Fibroblast of upper back skin (primary cell): ENCODE measurements around the gene MYO7B.
A peak's percentile ranks its signal among the peaks of the same experiment; 100 is the strongest.

Experiments
- DNase-seq: peaks from one replicate; pipeline ENCODE4 v3.0.0-alpha.2; 2013

Gene MYO7B

DNA sequence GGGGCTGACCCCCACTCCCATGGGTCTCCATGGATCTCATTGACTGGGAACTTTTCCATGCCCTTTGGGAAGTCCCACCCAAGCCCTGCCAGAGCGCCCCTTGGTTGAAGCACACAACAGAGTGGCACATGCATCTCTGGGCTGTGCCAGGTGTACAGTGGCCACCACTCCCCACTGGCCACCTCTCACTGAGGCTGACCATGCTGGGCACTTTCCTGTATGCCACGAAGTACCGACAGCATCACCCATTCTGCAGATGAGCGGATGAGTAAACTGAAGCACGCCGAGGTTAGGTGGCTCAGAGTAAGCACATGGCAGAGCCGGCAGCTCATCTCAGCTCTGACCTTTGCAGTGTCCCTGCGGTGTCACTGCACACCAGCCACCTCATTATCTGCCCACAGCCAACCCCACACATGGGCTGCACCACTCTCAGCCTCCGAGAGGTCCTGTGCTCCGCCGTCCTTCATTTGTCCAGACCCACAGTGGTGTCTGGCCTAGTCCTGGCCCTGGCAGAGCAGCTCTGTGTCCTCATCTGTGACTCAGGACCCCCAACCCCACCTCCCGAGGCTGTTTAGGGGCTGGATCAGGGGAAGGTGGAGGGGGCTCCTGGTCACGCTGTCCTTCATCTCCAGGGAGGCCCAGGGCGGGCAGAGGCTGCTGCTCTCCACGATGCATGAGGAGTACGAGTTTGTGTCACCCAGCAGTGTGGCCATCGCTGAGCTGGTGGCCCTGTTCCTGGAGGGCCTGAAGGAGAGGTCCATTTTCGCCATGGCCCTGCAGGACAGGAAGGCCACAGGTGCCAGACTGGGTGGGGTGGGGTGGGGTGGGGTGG is 92.5 kb downstream of the MYO7B start:
- no peak for DNase-seq

DNA sequence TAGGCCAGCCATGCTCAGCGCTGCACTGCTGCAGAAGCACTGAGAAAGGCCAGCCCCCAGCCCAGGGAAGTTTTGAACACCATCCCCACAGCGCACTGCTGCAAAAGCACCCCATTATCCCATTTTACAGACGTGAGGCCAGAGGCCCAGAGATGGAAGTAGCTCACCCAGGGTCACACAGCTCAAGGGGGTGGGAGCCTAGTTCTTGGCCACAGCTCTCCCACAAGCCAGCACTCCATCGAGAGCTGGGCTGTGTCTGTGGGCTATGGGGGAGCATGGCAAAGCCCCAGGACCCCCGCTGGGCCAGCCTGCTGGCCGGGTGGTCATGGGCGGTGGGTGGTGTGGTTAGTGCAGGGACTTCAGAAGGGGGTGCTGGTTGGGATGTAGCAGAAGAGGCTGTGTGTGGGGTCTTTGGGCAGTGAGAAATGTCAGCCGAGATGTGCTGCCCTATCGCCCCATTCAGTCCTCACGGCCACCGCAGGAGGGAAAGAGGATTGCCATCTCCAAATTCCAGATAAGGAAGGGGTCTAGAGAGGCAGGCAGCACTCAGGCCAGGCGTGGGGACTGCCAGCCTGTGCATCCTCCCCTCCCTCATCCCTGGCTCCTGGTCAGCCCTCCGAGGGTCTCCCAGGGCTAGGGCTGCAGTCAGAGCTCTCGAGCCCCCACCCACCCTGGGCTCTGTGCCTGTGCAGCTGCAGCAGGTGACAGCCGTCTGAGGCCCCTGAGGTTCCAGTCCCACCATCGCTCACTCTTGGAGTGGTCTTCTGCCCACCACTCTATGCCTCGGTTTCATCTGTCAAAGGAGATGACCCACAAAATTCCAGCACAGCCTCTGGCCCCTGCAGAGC is 93.5 kb downstream of the MYO7B start:
- no peak for DNase-seq

DNA sequence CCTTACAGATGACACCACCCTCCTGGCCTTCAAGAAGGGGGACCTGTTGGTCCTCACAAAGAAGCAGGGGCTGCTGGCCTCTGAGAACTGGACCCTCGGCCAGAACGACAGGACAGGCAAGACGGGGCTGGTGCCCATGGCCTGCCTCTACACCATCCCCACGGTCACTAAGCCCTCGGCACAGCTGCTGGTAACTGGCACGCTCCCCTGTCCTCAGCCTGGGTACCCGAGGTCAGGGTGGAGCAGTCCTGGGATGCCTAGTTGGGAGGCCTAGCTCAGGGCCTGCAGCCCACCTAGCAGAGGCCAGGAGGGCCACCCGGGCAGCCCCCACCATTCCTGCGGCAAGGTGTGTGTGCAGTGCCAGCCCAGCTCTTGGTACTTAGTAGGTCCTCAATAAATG is 94.2 kb downstream of the MYO7B start:
- no peak for DNase-seq

DNA sequence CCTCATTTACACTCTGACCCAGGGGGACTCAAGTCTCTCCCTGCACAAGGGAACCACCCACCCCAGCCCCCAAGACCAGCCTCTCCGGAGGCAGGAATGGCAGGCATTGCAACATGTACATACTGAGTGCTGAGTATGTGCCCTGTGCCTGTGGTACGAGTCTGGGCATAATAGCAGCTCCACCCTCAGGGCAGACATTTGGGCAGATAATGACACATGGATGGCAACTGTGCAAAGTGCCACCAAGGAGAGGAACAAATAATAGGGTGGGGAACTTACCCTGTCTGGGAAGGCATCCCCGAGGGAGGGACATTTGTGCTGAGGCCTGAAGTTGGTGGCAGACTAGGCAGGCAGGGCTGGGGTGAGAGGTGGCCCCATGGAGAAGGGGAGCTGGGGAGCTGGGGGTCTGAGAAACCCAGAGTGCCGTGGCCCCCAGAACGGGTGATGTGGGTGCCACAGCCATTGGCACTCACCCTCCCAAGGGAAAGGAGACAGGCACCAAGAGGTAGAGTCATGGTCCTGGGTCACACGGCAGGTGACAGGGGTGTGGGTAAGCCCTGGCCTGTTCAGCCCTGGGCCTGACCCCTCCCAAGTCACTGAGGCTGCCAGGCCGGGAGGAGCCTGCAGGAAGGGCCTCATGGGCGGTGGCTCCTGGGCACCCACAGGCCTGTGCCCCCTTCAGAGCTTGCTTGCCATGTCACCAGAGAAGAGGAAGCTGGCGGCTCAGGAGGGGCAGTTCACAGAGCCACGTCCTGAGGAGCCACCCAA is 94.8 kb downstream of the MYO7B start:
- DNase-seq, result no peak

DNA sequence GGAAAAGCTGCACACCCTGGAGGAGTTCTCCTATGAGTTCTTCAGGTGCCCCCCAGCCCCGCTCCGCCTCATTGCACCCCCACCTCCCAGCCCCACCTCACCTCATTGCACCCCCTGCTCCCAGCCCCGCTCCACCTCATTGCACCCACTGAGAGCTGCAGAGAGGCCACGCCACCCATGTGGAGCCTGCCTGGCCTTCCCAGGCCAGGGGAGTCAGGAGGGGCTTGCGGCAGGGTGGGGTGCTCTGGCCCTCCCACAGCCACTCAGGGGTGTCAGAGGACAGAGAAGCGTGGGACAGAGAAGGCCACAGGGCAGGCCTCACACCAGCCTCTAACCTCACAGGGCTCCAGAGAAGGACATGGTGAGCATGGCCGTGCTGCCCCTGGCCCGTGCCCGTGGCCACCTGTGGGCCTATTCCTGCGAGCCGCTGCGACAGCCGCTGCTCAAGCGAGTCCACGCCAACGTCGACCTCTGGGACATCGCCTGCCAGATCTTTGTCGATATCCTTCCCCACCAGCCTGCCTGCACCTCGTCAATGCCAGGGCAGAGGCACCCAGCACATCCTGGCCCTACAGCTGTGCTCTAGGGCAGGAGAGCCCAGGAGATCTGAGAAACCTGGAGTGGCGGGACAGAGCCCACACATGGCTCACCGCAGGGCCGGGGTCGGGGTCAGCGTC is 95.5 kb downstream of the MYO7B start:
- DNase-seq, result no peak

DNA sequence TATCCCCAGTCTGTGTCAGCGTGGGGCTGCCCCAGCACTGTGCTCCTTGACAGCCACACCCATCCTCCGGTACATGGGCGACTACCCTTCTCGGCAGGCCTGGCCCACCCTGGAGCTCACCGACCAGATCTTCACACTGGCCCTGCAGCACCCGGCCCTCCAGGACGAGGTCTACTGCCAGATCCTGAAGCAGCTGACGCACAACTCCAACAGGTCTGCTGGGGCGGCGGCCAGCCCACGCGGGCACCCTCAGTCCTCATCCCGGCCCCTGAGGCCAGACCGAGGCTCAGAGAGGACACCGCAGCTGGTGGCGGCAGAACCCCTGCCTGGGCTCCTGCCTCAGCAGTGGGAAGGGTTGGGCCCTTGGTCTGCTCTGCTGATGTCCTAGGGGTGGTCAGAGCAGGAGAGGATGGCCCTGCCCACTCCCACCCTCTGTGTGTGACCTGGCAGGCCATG is 96.1 kb downstream of the MYO7B start:
- no peak for DNase-seq

DNA sequence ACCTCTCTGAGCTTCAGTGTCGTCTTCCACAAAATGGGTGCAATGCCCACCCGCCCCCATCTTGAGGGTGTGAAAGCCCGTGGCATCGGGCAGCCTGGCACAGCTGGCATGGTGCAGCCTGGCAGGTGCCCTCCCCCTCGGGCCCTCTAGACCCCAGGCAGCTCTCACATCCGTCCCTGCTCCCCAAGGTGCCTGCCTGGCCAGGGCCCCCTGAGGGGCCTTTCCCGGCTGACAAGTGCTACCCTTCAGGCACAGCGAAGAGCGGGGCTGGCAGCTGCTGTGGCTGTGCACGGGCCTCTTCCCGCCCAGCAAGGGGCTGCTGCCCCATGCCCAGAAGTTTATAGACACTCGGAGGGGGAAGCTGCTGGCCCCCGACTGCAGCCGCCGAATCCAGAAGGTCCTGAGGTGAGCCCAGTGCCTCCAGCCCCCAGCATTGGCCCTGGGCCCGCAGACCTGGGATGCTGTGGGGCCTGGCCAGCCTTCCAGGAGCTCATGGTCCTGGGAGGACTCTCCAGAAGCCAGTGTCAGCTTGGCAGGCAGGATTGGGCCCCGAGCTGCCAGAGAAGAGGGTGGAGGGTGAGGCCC is 96.6 kb downstream of the MYO7B start:
- DNase-seq, result no peak

DNA sequence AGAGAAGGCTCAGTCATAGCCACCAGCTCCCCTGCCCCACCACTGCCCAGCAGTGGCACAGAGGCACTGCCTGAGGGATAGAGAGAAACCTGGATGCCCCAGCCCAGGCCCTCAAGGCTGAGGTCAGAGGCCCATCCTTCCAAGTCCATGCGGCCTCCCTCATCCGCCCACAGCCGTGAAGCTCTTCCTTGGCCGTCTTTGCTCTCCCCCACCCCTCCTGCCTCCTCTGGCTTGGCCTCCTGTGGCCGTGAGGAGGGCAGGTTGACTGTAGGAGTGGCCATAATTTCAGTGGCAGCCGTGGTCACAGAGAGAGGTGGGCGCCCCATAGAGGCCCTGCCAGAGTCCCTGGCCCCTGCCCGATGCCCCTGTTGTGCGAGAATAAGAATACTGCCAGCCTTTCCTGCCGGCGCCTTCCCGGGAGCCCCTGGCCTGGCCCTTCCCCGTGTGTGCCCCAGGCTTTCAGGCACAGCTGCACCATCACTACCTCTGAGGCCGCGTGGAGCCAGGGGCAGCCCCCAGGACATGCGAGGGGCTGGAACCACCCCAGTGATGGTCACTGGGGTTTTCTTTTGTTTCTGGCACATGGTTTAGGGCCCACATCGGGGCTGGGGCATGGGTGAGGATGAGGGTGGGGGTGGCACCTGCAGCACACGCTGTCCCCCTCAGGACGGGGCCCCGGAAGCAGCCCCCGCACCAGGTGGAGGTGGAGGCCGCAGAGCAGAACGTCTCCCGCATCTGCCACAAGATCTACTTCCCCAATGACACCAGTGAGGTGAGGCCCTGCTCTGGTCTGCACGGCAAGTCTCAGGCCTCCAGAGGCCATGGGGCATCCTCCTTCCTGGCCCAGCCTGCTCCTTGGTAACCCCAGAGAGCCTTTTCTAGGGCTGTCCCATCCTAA is 97.4 kb downstream of the MYO7B start:
- DNase-seq, result no peak

DNA sequence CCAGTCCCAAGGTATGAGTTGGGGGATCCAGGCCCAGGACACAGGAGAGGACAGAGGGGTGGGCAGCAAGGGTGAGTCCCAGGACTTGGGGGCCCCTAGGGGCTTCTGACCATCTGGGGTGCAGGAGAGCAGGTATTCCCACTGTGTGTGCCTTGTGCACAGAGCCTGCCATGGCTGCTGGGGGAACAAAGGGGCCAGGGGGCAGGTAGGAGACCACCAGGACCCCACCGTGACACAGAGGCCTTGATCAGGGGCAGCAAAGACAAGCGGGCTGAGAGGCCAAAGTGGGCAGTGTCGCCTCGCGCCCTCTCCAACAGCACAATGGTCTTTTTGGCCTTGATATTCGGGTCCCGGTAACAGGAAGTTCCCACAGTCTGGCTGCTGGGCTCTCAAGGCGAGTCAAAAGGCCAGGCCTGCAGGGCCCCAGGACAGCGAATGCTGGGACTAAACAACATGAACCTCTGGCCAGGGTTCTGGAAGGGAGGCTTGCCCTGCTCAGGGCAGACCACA is 98.1 kb downstream of the MYO7B start:
- no peak for DNase-seq

DNA sequence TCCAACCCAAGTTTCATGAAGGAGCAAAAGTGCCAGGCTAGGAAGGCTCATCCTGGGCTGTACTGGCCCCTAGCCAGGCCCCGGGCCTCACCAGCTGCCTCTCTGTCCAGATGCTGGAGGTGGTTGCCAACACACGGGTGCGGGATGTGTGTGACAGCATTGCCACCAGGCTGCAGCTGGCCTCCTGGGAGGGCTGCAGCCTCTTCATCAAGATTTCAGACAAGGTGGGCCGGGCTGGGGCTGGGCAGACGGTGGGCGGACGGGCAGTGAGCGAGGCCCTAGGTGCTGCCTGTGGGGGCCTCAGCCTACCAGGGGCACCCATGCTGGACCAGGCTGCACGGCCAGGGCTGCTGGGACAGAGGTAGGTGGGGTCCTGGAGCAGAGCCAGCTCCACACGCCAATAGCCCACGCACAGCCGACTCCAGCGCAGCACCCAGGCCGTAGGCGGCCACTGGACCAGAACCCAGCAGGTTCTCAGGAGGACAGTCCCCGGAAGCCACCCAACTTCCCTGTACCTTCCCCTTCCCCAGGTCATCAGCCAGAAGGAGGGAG is 98.7 kb downstream of the MYO7B start:
- DNase-seq, result no peak

DNA sequence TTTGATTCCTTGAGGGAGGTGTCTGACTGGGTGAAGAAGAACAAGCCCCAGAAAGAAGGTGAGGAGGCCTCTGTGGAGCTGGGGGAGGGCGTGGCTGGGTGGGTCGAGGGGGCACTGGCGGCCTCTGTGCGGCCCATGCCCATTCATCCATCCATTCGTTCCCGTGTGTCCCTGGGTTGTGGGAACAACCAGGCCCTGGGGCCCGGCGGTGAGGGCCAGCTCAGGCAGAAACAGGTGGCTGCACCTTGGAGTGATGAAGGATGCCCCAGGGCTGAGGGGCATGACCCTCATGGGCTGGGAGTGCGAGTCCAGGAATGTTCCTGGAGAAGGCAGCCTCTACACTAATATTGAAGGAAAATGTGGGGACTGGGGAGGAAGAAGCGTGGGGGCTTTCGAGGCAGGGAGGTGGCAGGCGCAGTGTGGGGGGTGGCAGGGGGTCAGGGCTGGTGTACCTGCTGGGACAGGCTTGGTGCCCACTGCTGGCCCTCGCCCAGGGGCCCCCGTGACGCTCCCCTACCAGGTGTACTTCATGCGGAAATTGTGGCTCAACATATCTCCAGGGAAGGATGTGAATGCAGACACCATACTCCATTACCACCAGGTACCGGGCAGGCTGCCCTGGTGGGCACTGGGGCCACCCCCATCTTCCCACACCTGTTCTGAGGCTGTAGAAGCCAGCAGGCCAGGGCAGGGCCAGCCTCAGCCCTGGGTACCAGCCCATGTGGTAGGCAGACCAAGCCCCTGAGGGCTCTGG is 99.3 kb downstream of the MYO7B start:
- DNase-seq, result no peak

DNA sequence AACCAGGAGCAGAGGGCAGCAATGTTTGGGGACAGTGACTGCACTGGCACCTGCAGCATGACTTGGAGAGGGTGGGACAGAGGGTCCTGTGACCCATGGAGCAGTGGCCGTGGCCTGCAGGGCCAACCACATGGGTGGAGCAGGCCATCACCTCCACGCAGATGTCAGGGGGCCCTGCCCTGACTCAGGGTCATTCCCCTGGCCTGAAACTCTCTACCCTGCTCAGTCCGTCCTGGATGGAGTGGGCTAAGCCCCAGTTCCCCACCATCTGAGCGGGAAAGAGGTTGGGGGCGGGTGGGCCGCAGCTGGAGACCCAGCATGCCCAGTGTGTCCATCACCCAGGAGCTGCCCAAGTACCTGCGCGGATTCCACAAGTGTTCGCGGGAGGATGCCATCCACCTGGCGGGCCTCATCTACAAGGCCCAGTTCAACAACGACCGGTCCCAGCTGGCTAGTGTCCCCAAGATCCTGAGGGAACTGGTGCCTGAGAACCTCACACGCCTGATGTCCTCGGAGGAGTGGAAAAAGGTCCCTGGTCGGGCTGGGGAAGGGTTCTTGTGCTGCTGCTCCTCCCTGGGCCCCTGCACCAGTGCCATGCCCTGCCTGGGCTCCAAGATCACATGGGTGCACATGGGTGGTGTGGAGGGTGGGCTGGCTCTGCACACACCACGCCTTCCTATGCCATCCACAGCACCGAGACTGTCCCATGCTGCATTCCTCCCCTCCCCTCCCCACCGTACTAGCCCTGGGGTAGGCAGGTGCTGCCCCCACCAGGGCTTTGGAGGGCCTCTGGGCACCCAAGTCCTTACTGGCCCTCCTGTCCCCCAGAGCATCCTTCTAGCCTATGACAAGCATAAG is 100.1 kb downstream of the MYO7B start:
- no peak for DNase-seq

DNA sequence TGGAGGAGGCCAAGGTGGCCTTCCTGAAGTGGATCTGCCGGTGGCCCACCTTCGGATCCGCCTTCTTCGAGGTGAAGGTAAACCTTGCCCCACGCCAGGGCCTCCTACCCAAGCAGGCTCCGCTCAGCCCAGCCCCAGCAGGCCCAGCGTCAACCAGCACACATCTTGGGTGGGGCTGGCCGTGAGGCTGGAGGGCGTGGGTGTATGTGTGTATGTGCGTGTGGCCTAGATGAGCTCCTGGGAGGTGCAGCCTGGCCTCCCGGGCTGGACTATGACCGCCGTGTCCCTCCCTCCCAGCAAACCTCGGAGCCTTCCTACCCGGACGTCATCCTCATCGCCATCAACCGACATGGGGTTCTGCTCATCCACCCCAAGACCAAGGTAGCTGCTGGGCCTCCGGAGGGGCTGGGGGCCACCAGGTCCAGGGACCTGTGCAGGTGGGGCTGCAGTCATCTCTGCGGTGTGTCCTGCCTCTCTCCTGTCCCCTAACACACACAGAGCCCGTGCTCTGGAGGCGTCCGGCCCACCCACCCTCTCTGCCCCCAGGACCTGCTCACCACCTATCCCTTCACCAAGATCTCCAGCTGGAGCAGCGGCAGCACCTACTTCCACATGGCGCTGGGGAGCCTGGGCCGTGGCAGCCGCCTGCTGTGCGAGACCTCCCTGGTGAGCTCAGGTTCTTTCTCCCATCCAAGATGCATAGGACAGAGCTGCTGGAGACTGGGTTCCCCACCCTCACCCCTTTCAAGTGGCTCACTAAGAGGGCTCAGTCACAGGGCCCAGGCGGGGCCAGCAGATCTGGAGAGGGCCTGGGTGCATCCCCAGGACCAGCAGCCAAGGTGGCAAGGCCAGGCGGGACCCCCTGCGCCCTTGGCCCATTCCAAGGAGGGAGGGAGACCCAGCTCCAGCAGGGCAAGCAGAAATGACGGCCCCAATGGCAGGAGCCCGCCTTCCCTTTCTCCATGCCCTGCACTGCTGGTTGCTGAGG is 101.1 kb downstream of the MYO7B start:
- no peak for DNase-seq

DNA sequence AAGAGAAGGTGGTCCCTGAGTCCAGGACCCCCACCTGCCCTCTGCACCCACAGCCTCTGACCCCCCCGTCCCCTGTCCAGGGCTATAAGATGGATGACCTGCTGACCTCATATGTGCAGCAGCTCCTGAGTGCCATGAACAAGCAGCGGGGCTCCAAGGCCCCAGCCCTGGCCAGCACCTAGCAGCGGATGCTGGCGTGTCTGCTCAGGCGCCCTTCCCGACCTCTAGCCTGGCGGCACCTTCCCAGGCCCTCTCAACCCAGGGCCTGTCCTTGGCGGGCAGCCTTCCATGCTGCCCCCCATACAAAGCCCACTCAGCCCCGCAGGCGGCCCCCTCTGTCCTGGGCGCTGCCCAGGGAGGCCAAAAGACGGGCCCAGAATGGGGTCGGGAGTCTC is 101.8 kb downstream of the MYO7B start:
- no peak for DNase-seq

DNA sequence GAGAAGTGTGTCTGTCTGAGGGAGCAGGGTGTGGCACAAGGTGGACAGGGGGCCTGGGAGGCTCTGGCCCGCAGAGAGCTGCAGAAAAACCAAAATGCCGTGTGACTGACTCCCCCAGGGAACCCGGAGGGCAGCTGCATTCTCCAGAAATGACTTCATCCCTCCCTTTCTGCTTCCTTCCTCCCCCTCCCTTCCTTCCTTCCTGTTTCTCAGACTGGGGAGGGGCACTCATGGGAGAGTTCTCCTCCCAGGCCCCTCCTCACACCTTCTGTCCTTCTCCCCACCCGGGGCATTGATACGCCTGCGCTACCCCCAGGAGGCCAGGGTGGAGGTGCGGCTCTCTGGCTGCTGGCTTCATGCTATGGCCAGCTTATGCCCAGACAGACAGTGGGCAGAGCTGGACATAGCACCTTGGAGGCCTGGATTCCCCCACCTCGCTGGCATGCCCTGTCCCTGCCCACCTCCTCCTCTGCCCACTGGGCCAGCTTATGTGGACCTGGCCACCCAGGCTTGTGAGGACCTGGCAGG is 102.3 kb downstream of the MYO7B start:
- DNase-seq, result peak; percentile 87

DNA sequence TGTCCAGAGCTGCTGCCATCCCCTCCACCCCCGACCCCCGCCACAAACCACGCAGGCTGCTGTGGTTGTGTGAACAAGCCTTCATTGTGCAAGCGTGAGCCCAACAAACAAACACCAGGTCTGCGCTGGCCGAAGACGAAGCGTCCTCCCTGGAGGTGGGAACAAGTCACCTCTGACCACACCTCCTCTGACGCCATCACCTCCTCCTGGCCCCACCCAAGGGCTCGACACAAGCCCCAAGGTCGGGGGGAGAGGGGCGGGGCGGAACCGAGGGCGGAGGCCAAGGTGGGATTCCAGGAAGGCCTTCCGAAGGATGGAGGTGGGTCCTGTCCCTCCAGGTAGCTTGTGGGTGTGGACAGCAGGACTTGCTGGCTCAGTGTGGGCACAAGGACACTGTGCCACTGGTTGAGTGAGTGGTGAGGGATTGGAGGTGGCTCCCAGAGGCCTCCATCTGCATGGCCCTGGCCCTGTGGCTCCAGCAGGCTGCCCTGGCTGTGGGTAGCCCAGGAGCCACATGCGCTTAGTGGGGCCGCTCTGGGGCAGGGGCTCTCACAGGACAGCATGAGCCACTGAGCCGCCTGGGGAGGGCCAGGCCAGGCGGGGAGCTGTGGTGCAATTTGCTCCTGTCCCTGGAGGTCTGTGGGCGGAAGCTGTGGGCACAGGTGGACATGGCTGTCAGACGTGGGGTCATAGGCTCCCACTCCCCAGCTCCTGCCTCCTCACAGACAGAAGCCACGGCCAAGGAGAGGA is 103.1 kb downstream of the MYO7B start:
- no peak for DNase-seq

DNA sequence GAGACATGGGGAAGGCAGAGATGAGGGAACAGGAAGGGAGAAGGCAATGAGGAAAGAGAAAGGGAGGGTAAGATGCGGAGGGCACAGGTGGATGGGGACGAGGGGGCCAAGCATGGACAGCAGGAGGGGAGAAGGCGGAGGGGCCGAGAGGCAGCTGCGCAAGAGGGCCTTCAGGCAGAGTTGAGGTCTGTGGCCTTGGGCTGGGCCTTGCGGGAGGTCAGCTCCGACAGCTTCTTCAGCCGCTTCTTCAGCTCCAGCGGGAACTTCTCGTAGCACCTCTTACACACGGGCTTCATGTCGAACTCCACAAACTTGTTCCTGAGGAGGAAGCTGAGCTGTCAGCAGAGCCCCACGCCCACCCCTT is 103.6 kb downstream of the MYO7B start:
- no peak for DNase-seq
